Spleen (tissue), 11 donors: ENCODE measurements around the gene RPS18. TPM values are rescaled to one million over a fixed set of nuclear protein-coding genes. Genes with fewer than 3 reads are reported as not detected.

Experiments used
- DNase-seq: peaks from one replicate; pipeline ENCODE4 v3.0.0-alpha.2; 2020
- H3K27ac ChIP-seq, 8 donors: fragments of 200-600 bp; sonication (generic) in 7 of 8; 1 replicate in 4 of 8; 2 replicates in 4 of 8; pipeline versions ENCODE4 v1.5.0 to v1.8.0; 2016 to 2021; ENCODE audit warnings: inconsistent platforms in 4 of 8, mild to moderate bottlenecking in 4 of 8, moderate library complexity in 1 of 8
- H3K27me3 ChIP-seq, 7 donors: fragments of 200-600 bp; sonication (generic) in 6 of 7; replicated peaks in 1 of 7; 1 replicate in 4 of 7; 2 replicates in 3 of 7; pipeline versions ENCODE4 v1.5.0 to v1.8.0; 2016 to 2021; ENCODE audit warnings: inconsistent platforms in 3 of 7, mild to moderate bottlenecking in 1 of 7
- H3K36me3 ChIP-seq, 6 donors: fragments of 200-600 bp; sonication (generic) in 5 of 6; 1 replicate in 4 of 6; 2 replicates in 2 of 6; pipeline versions ENCODE4 v1.5.0 to v1.8.0; 2016 to 2021; ENCODE audit warnings: inconsistent platforms in 2 of 6
- H3K4me1 ChIP-seq, 6 donors: fragments of 200-600 bp; sonication (generic) in 5 of 6; 1 replicate in 3 of 6; 2 replicates in 3 of 6; pipeline versions ENCODE4 v1.5.0 to v1.8.0; 2016 to 2021; ENCODE audit warnings: inconsistent platforms in 3 of 6
- H3K4me3 ChIP-seq, 8 donors: fragments of 200-600 bp; sonication (generic) in 7 of 8; 1 replicate in 4 of 8; 2 replicates in 4 of 8; pipeline versions ENCODE4 v1.5.0 to v1.8.0; 2016 to 2021; ENCODE audit warnings: inconsistent platforms in 4 of 8, mild to moderate bottlenecking in 4 of 8, moderate library complexity in 2 of 8
- H3K9me3 ChIP-seq, 8 donors: fragments of 200-600 bp; sonication (generic) in 7 of 8; 1 replicate in 4 of 8; 2 replicates in 4 of 8; pipeline versions ENCODE4 v1.5.0 to v1.8.0; 2016 to 2021; ENCODE audit warnings: inconsistent platforms in 4 of 8
- POLR2A ChIP-seq, 3 donors: fragments of 450-650 bp; IDR thresholded peaks; one replicate each; pipeline ENCODE4 v1.5.1; 2017; ENCODE audit warnings: antibody characterized with exemption in 3 of 3, mild to moderate bottlenecking in 1 of 3
- POLR2AphosphoS5 ChIP-seq, 3 donors: sonication (generic); formaldehyde crosslinking; IDR thresholded peaks; one replicate each; pipeline ENCODE4 v1.5.1; 2017; ENCODE audit warnings: antibody characterized with exemption in 3 of 3
- WGBS, 5 donors: extraction: QIAGEN DNeasy Blood & Tissue Kit in 3 of 5; methylation state at CpG; one replicate each; pipeline versions ENCODE4 v1.1.5 to v1.1.7; 2013 to 2018; 5-methylcytosine and 5-hydroxymethylcytosine counted together
- intact Hi-C: fragments of 100-400 bp; cut with DNase I; formaldehyde crosslinking; loops from one replicate; pipeline ENCODE4 v1.15.0; 2023; ENCODE audit warnings: low total_unique reads
- polyA plus RNA-seq, 3 donors: library from polyadenylated mRNA; stranded (reverse); fragments of 200-250 nt; gene quantifications; one replicate each; pipeline ENCODE4 v1.2.1, GENCODE V29; 2013
- total RNA-seq, 7 donors: library from RNA; depleted of rRNA in 3 of 7; stranded (reverse); fragments of >200 nt in 3 of 7; fragmentation: NEBNext Ultra II Directional in 4 of 7; extraction: Animal tissue kit (Norgen Biotek cat#: 25700) in 4 of 7; gene quantifications; one replicate each; pipeline versions ENCODE4 v1.1.0 to v1.2.1, GENCODE V29; 2016 to 2021
- TF ChIP-seq, protein P1 (sequence below), 11 experiments: fragments of 200-600 bp in 7 of 11; fragments of 450-650 bp in 4 of 11; sonication (generic) in 4 of 11; IDR thresholded peaks in 8 of 11; conservative IDR thresholded peaks in 3 of 11; 1 replicate in 7 of 11; 2 replicates in 4 of 11; pipeline versions ENCODE4 v1.4.0 to v1.8.0; 2016 to 2021; ENCODE audit warnings: antibody characterized with exemption in 11 of 11, inconsistent platforms in 4 of 11, mild to moderate bottlenecking in 1 of 11
- donor health status: healthy with polysubstance abuse.
- donor health status: DM: no; HTN: no; CAD: no; lungs with moderate emphysema.
- donor health status: DM: no; HTN: no; CAD: no.
- donor health status: Bipolar disorder and iron deficiency.
- donor health status: healthy.
- donor health status: DM: no; HTN: no; CAD: no.
- donor health status: DM: yes; HTN: yes; CAD: no.

Gene RPS18
- total and polyA plus RNA-seq, 10 donors: 1,471 to 17,605 (median 2,766) TPM

DNA sequence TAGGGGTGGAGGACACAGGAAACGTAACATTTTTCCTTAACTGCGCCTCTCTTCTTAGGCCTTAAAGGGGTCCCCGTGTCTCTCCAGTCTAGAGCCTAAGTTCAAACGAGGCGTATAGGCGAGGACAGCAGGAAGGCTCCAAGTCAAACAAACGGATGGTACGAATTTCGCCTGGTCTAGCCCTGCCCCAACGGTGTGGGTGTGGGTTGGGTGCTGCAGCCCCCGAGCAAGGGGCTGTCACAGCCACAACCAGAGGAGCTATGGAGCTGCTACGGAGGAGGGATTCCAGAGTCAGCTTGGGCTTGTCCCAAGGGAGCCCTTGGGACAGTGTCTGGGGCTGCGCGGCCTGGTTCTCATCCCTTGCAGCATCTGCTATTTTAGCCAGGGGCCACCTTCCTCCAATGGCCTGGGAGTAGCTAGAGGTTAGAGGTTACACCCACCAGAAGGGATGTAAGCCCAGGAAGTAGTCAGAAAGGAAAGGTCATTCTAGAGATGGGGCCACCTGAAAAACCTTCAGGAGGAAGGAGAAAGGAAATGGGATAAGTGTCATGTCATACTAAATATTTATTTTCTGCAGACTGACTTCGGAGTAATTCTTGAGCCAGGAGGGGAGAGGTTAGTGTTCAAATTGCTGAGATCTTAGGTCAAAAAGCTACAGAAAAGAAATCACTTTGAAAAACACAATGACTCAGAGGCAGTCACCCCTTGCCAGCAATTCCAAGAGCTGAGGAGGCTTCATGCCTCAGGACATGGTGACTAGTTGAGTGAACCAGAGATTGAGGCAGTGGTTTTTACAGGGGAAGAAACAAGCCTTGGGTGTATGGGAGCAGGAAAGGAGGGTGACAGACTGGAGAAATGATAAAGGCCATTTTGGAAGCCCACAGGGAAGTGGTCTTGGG is 21.9 kb upstream of the RPS18 start:
- 17 to 22% (median 18%) methylated on average over 14 to 15 of the region's 15 CpGs for WGBS, 5 donors

DNA sequence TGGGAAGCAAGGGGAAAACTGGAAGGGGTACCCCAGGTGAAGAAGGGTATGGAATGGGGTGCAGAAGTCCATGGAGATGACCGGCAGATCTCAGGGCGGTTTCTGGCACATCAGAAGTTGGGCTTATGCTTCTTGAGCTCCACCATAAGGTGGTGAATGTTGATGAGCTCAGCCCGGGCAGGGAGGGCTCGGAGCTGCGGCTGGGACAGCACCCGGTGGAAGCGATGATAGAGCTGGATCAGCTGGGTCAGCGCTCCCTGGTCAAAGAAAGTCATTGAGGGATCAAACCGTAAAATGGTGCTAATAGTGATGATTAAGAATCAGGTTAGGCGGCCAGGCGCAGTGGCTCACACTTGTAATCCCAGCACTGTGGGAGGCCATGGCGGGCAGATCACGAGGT is 21.1 kb upstream of the RPS18 start:
- peaks cover 0 to 8% (median 0%) of the 10 kb centered on the region in 7 donors for H3K27me3 ChIP-seq
- WGBS, 5 donors: 94 to 97% (median 97%) methylated on average over 13 of the region's 13 CpGs
- no peak overlapping the region for H3K4me3 ChIP-seq
- peaks cover 10 to 45% (median 29%) of the 10 kb centered on the region in 6 donors for H3K4me1 ChIP-seq
- no peaks in the 10 kb centered on the region for H3K9me3 ChIP-seq
- peak overlapping the region in 1 of 8 donors; percentile 91 for H3K27ac ChIP-seq
- peak; percentile 64 for DNase-seq
- intact Hi-C loops: no loop called here
- H3K36me3 ChIP-seq: peaks cover 0 to 33% (median under 1%) of the 10 kb centered on the region in 6 donors
- TF ChIP-seq POLR2A (IDR thresholded peaks at IDR 0.05) (no peak), POLR2AphosphoS5 (IDR thresholded peaks at IDR 0.05) (no peak)
- TF ChIP-seq, protein P1, sequence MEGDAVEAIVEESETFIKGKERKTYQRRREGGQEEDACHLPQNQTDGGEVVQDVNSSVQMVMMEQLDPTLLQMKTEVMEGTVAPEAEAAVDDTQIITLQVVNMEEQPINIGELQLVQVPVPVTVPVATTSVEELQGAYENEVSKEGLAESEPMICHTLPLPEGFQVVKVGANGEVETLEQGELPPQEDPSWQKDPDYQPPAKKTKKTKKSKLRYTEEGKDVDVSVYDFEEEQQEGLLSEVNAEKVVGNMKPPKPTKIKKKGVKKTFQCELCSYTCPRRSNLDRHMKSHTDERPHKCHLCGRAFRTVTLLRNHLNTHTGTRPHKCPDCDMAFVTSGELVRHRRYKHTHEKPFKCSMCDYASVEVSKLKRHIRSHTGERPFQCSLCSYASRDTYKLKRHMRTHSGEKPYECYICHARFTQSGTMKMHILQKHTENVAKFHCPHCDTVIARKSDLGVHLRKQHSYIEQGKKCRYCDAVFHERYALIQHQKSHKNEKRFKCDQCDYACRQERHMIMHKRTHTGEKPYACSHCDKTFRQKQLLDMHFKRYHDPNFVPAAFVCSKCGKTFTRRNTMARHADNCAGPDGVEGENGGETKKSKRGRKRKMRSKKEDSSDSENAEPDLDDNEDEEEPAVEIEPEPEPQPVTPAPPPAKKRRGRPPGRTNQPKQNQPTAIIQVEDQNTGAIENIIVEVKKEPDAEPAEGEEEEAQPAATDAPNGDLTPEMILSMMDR (IDR thresholded peaks at IDR 0.05 in 8 of 11, conservative IDR thresholded peaks at IDR 0.05 in 3 of 11): no peak

More for the DNA sequence above, 21.9 kb upstream of the RPS18 start:
- peak; percentile 78 for DNase-seq
- intact Hi-C loops: loop anchor here (2.0 kb wide), 1 partner anchor 89 kb away; no protein-coding TSS in a partner anchor
- TF ChIP-seq POLR2A (IDR thresholded peaks at IDR 0.05): no peak
- no peak for TF ChIP-seq POLR2AphosphoS5 (IDR thresholded peaks at IDR 0.05)
- TF ChIP-seq, protein P1 (IDR thresholded peaks at IDR 0.05 in 8 of 11, conservative IDR thresholded peaks at IDR 0.05 in 3 of 11): no peak
- H3K27me3 ChIP-seq: peaks cover 0 to 13% (median 0%) of the 10 kb centered on the region in 7 donors
- peak overlapping the region; percentile 89 to 93 (median 91) for H3K27ac ChIP-seq
- H3K9me3 ChIP-seq: no peaks in the 10 kb centered on the region
- peaks cover 10 to 45% (median 29%) of the 10 kb centered on the region in 6 donors for H3K4me1 ChIP-seq
- peak overlapping the region; percentile 36 to 73 (median 52) for H3K4me3 ChIP-seq
- H3K36me3 ChIP-seq: peaks cover 0 to 29% (median 0%) of the 10 kb centered on the region in 6 donors

DNA sequence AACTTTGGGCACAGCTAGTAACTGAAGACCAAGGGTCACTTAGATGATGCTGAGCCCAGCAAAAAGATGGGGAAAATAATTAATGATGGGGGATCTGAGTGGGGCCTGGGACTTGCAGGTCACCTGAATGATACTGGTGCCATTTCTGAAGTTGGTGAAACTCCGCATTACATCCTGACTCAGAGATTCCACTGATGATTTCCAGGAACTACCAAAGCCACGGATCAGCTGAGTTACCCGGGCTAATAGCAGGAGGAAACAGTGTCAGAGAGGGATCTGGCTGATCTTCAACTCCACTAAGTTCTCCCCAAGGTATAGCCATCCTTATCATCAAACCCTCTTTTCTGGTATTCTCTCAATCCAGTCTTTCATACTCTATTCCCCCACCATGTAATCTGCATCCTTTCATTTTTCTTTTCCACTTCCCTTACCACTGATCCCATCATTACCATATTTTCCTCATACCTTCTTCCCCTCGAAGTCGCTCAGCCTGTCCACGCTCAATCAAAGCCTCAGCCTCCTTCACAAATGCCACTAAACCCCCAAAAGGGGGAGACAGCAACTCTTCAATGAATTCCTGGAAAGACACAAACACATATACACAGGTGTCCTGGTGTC is 20.4 kb upstream of the RPS18 start:
- no peaks in the 10 kb centered on the region for H3K9me3 ChIP-seq
- intact Hi-C loops: no loop called here
- no peak overlapping the region for H3K27ac ChIP-seq
- 79 to 88% (median 84%) methylated on average over 6 of the region's 6 CpGs for WGBS, 5 donors
- DNase-seq: no peak
- no peak overlapping the region for H3K4me3 ChIP-seq
- TF ChIP-seq POLR2A (IDR thresholded peaks at IDR 0.05) (no peak), POLR2AphosphoS5 (IDR thresholded peaks at IDR 0.05) (no peak)
- TF ChIP-seq, protein P1 (IDR thresholded peaks at IDR 0.05 in 8 of 11, conservative IDR thresholded peaks at IDR 0.05 in 3 of 11): no peak
- H3K4me1 ChIP-seq: peaks cover 10 to 45% (median 29%) of the 10 kb centered on the region in 6 donors
- H3K36me3 ChIP-seq: peaks cover 0 to 36% (median 2%) of the 10 kb centered on the region in 6 donors
- H3K27me3 ChIP-seq: peaks cover 0 to 8% (median 0%) of the 10 kb centered on the region in 7 donors

DNA sequence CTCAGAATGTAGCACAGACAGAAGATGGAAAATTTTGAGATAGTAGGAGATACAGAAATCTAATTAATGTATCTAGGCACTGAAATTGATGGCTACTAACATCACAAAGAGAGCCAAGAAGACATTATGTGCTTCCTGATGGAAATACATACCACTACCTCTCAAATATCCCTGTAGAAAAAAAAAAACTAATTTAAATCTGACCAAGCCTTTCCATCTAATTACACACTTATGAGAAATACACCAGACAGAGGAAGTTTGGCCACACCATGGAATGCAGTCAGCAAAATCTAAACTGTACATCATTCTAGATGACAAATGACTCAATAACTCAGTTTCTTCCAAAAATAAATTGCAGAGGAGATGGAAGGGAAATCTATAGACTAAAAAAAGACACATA is 19.1 kb upstream of the RPS18 start:
- H3K4me1 ChIP-seq: peaks cover 10 to 41% (median 26%) of the 10 kb centered on the region in 6 donors
- TF ChIP-seq POLR2AphosphoS5 (IDR thresholded peaks at IDR 0.05) (no peak), POLR2A (IDR thresholded peaks at IDR 0.05) (no peak)
- TF ChIP-seq, protein P1 (IDR thresholded peaks at IDR 0.05 in 8 of 11, conservative IDR thresholded peaks at IDR 0.05 in 3 of 11): no peak
- no peak overlapping the region for H3K27ac ChIP-seq
- no peaks in the 10 kb centered on the region for H3K9me3 ChIP-seq
- H3K36me3 ChIP-seq: peaks cover 0 to 47% (median 11%) of the 10 kb centered on the region in 6 donors
- intact Hi-C loops: no loop called here
- DNase-seq: no peak
- peaks cover 0 to 2% (median 0%) of the 10 kb centered on the region in 7 donors for H3K27me3 ChIP-seq
- H3K4me3 ChIP-seq: no peak overlapping the region
